ENCODE results near the gene CAND1. TPM values are rescaled to one million over a fixed set of nuclear protein-coding genes. Genes with fewer than 3 reads are reported as not detected.

The CAND1 gene
- total and polyA plus RNA-seq, 3 donors from 2014 or later = 88.4 to 131 (median 125) TPM

GRCh38 chr12:67318786-67319185 is 49.6 kb downstream of the CAND1 start:
- Histone ChIP-seq H3K9me3 (no peaks in the 10 kb centered on the region), H3K27me3 (no peaks in the 10 kb centered on the region), H3K4me3 (no peak overlapping the region), H3K27ac (no peak overlapping the region), H3K36me3 (ENCODE audit: low read depth, missing control alignments) (no peaks in the 10 kb centered on the region), H3K4me1 (no peaks in the 10 kb centered on the region)
- intact Hi-C loops (cut with DNase I; ENCODE audit: low total_unique reads) = no loop called here
- TF ChIP-seq CTCF (IDR thresholded peaks at IDR 0.05) (no peak), POLR2A (IDR thresholded peaks at IDR 0.05) (no peak)
- DNase-seq = no peak
- 87% methylated on average over 3 of the region's 3 CpGs for WGBS, 2 donors

- no peaks in the 10 kb centered on the region for H3K4me1 ChIP-seq
- intact Hi-C loops (cut with DNase I; ENCODE audit: low total_unique reads) = no loop called here
- H3K27me3 ChIP-seq = no peaks in the 10 kb centered on the region
- no peaks in the 10 kb centered on the region for H3K9me3 ChIP-seq
- no peak overlapping the region for H3K4me3 ChIP-seq
- H3K27ac ChIP-seq = no peak overlapping the region
- H3K36me3 ChIP-seq (ENCODE audit: low read depth, missing control alignments) = no peaks in the 10 kb centered on the region
- no peak for DNase-seq
- 90 to 91% methylated on average over 4 of the region's 4 CpGs for WGBS, 2 donors
- TF ChIP-seq CTCF (IDR thresholded peaks at IDR 0.05) = no peak
- TF ChIP-seq POLR2A (IDR thresholded peaks at IDR 0.05) = no peak
Observed at GRCh38 chr12:67319936-67320335, 50.8 kb downstream of the CAND1 start.

GRCh38 chr12:67320614-67321295 is 51.6 kb downstream of the CAND1 start:
- Histone ChIP-seq H3K27ac (no peak overlapping the region), H3K36me3 (ENCODE audit: low read depth, missing control alignments) (no peaks in the 10 kb centered on the region), H3K4me3 (no peak overlapping the region), H3K27me3 (no peaks in the 10 kb centered on the region), H3K9me3 (no peaks in the 10 kb centered on the region), H3K4me1 (no peaks in the 10 kb centered on the region)
- intact Hi-C loops (cut with DNase I; ENCODE audit: low total_unique reads) = no loop called here
- no peak for DNase-seq
- TF ChIP-seq CTCF (IDR thresholded peaks at IDR 0.05) (no peak), POLR2A (IDR thresholded peaks at IDR 0.05) (no peak)
- 85 to 88% methylated on average over 3 of the region's 3 CpGs for WGBS, 2 donors

- H3K4me1 ChIP-seq = no peaks in the 10 kb centered on the region
- intact Hi-C loops (cut with DNase I; ENCODE audit: low total_unique reads) = no loop called here
- no peak for DNase-seq
- no peak overlapping the region for H3K4me3 ChIP-seq
- no peaks in the 10 kb centered on the region for H3K9me3 ChIP-seq
- no peaks in the 10 kb centered on the region for H3K27me3 ChIP-seq
- H3K36me3 ChIP-seq (ENCODE audit: low read depth, missing control alignments) = no peaks in the 10 kb centered on the region
- TF ChIP-seq POLR2A (IDR thresholded peaks at IDR 0.05) (no peak), CTCF (IDR thresholded peaks at IDR 0.05) (no peak)
- WGBS, 2 donors = 66 to 83% methylated on average over 12 of the region's 12 CpGs
- no peak overlapping the region for H3K27ac ChIP-seq
Observed at GRCh38 chr12:67322580-67322979, 53.4 kb downstream of the CAND1 start.

GRCh38 chr12:67323007-67323406 is 53.8 kb downstream of the CAND1 start:
- no peak for TF ChIP-seq CTCF (IDR thresholded peaks at IDR 0.05)
- no peak for TF ChIP-seq POLR2A (IDR thresholded peaks at IDR 0.05)
- no peaks in the 10 kb centered on the region for H3K36me3 ChIP-seq (ENCODE audit: low read depth, missing control alignments)
- WGBS, 2 donors = 88 to 89% methylated on average over 3 of the region's 3 CpGs

More at GRCh38 chr12:67323007-67323406, 53.8 kb downstream of the CAND1 start:
- intact Hi-C loops (cut with DNase I; ENCODE audit: low total_unique reads) = no loop called here
- Histone ChIP-seq H3K27ac (no peak overlapping the region), H3K9me3 (no peaks in the 10 kb centered on the region), H3K4me1 (no peaks in the 10 kb centered on the region), H3K27me3 (no peaks in the 10 kb centered on the region), H3K4me3 (no peak overlapping the region)
- DNase-seq = no peak

Measured in testis (tissue), 3 donors.